NCI-H2196 treated with DMSO at 0.1 percent for 48 hours (cell line): ENCODE measurements around the gene CCDC201.

Experiments
- DNase-seq: peaks from one replicate; lab custom pipeline; 2025; ENCODE audit not compliant: unreplicated experiment; lab: John Stamatoyannopoulos, UW

CCDC201 gene

DNA sequence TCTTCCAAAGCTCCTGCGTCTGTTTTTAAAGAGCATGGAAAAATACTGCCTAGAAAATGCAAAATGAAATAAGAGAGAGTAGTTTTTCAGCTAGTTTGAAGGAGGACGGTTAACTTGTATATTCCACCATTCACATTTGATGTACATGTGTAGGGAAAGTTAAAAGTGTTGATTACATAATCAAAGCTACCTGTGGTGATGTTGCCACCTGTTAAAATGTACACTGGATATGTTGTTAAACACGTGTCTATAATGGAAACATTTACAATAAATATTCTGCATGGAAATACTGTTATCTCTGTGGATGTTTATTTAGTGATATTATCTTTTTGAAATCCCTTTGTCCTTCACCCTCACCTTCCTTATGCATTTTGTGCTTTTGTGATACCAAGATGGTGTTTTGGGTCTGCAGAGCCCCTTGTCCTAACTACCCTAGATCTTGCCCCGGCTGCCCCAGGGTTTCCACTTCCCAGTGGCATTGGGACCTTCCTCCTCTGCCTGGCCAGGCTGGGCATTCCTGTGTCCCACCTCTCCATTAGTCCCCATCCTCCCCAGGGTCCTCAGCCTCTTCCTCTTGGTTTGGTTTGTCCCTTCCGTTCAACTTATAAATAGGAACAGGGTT is 20.6 kb upstream of the CCDC201 start:
- DNase-seq: no peak

DNA sequence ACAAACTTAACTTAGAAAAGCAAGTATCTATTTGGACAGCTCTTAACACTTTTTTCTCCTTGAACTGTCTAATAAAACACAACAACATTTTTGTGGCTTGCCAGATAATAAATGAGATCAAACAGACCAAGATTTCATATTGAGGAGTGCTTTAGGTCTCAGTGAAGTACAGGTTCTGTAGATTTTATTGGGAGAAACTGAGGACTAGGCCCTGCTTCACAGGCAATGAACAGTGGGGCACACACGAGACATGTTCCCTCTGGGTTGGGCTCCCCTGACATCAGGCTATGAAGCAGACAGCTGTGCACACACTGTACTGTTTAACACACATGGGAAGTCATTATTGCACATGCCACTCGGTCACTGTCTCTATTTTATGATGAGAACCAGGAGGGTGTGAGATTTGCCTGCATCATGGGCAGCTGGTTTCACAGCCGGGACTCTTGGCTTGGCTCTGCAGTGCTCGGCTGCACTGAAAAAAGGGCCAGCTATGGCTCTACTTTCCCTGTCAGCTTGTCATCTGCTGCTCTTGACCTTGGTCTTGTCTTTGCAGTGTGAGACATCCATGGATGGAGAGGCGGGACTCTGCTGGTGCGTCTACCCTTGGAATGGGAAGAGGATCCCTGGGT is 19.6 kb upstream of the CCDC201 start:
- DNase-seq: no peak

- DNase-seq: no peak
Measured at GRCh38 chr7:45891462-45892402, 18.9 kb upstream of the CCDC201 start.

- DNase-seq: no peak
Measured at GRCh38 chr7:45890902-45891461, 18.1 kb upstream of the CCDC201 start.

- DNase-seq: no peak
Measured at GRCh38 chr7:45890125-45890901, 17.4 kb upstream of the CCDC201 start.

DNA sequence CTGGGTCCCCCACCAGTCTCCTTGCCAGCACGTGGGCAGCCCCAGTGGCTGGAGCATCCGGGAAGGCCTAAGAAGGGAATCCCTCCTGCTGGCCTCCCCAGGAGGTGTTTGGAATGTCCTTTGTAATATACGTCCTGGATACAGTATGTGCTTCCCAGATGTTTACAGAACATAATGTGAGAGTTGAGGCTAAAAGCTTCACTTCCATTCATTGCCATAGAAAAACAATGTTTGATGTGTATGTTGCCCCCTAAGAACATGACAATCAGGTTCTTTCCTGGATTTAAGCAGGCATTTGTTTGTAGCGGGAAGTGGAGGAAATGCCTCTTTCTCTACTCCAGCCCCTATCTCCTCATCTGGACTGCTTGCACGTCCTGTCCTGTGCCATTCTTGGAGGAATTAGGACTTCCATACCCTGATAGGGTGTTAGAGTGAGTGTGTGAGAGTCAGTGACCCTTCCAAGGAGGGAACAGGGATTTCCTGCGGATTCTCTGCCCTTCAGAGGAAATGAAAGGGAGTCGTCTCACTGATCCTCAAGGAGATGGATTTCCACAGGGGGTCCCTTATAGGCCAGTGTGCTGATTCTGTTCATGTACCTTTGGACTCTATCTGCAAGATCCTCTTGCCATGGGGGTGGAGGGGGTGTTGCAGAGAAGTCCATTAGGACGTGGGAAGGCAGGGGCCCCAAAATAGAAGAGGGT is 16.6 kb upstream of the CCDC201 start:
- no peak for DNase-seq

DNA sequence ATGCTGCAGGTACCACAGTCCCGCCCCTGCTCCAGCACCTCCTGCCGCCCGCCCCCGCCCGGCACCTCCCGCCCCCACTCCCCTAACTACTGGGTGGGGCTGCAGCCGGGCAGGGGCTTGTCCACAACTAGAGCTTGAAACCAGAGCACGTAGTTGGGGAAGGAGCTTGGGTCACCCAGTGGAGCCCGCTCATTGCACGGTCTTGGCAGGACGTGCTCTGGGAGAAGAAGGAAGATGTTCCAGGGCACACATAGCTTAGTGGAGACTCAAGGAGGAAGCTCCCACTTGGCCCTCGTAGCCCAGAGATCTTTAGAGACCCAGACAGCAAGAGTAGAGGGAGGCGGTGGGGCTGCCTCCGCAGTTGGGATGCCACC is 16.1 kb upstream of the CCDC201 start:
- DNase-seq: no peak

DNA sequence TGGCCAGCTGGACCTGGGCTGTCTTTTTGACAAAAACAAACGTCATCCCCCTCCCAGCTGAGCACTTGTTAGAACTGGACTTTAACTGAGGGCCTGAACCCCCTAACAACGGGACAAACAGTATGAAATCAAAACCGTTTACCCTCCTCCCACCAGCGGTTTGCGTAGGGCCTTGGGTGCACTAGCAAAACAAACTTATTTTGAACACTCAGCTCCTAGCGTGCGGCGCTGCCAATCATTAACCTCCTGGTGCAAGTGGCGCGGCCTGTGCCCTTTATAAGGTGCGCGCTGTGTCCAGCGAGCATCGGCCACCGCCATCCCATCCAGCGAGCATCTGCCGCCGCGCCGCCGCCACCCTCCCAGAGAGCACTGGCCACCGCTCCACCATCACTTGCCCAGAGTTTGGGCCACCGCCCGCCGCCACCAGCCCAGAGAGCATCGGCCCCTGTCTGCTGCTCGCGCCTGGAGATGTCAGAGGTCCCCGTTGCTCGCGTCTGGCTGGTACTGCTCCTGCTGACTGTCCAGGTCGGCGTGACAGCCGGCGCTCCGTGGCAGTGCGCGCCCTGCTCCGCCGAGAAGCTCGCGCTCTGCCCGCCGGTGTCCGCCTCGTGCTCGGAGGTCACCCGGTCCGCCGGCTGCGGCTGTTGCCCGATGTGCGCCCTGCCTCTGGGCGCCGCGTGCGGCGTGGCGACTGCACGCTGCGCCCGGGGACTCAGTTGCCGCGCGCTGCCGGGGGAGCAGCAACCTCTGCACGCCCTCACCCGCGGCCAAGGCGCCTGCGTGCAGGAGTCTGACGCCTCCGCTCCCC is 15.5 kb upstream of the CCDC201 start, which contains the start of gene IGFBP1:
TSS of gene IGFBP1 (plus strand) at position 304 of the 808 bp plus-strand sequence. CDS start at position 469, 165 bp downstream.
- no peak for DNase-seq

DNA sequence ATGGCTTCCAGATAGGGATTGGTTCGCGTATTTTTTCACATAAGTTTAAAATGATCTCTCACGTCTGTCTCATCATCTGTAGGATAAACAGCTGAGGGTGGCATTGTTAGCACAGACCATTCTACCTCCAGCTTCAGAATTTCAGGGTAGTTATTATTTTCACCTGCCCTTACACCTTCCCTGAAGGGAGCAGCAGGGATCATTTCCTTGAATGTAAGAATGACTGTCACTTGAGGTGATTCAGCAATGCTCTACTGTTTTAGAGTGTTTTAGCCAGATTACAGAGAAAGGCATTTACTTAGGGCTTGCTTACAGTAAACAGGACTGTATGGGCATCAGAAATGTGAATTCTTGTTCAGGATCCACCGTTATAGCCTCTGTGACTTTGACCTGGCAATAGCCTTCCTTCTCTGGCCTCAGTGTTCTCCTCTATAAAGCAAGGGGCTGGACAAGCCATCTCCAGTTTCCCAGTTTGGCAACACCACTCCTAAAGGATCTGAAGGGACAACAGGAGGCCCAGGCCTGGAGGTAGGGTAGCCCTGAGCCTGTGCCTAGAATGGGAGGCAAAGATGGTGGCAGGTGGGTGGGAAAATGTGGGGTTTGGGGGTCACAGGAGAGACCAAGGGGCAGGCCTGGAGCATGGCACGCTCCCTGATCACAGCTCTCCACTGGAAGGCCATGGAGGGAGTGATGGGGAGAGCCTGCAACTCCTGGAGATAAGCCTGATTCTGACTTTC is 14.2 kb upstream of the CCDC201 start:
- no peak for DNase-seq

DNA sequence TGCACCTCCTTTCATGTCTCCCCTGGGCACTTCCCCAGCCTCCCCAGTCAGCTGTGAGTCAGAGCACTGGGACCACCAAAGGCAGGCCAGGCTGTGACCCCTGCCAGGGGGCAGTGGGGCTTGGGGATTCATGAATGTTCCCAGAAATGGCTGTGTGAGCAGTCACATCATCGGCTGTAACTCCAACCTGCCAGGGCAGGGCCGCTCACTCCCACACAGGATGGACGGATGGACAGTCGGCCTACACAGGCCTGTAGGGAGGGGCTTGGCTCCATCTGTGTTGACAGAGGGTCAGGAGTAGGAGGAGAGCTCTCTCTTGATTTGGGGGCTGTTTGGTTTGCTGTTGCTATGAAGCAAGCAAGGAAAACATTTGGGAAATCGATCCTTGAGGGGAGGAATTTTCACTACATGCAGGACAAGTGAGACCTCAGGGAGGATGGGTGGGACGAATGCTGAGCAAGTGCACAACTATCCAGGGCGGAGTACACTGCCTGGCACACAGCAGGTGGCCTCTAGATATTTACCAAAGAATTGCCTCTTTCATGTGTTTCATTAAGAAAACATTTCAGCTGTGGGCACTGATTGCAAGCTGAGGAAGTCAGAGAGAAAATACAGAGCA is 12.5 kb upstream of the CCDC201 start:
- no peak for DNase-seq

GRCh38 chr7:45884136-45884535 is 11.3 kb upstream of the CCDC201 start:
- no peak for DNase-seq

DNA sequence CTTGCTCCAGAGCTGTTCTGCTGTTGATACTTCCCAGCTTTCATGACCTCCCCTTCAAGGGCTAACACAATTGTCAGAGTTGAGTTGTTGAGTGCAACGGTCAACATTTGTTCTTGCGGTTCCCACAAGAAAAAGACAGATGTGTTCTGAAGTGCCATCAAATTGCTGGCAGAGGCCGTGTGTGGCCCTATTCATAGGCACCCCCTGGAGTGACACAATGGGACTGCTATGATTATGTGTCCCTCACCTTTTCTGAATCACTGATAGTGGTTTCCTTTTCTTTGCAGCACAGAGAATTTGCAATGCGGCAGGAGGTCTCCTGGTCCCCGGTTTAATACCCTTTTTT is 9.6 kb upstream of the CCDC201 start:
- DNase-seq: no peak

DNA sequence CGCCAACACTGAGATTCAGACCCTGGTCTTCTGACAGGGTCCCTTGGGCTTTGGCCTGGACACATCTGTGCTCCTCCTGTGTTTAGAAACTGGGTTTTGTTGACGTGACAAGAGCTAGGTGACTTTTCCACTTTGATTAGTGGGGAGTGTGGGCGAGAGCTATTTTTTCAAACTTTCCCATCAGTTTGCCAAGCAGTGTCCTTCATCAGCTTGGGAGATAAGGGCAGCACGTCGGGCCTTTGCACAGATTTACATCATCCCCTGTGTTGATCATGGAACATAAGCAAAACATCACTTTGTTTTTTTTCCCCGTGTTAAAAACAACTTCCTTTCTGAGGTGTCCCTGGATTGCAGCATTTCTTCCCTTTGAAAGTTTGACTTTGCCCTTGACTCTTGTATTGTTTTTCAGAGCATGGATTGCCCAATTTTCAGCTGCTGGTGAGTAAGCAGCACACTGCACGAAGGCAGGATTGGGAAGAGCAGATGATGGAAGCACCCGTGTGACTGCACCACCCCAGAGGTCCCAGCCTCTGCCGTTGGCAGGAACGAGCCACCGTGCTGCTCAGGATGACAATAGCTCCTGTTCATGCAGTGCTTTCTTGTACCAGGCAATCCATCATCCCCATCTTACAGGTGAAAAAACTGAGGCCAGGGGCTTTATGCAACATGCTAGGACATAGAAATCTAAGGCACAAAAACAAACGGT is 9.0 kb upstream of the CCDC201 start:
- no peak for DNase-seq

DNA sequence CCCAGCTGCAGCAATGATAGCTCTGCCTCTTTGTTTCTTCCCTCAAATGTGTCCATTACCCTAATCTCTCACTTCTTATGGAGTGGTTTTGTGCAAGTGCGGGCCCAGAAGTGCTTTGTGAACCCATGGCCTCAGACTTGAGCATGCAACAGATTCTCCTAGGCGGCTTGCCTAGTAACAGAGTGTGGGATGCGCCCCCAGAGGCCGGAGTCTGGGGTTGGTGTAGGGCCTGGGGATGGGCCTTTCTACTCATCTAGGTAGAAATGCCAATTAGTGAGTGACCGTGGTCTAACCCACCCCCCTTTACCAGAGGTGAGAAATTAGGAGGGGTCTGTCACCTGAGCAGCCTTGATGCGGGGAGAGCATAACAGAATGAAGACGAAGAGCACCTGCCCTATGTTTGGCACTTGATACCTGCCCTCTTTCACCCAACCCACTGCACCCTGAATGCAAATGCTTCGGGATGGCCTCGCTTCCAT is 8.4 kb upstream of the CCDC201 start:
- DNase-seq: no peak

GRCh38 chr7:45880433-45880860 is 7.6 kb upstream of the CCDC201 start:
- DNase-seq: no peak

DNA sequence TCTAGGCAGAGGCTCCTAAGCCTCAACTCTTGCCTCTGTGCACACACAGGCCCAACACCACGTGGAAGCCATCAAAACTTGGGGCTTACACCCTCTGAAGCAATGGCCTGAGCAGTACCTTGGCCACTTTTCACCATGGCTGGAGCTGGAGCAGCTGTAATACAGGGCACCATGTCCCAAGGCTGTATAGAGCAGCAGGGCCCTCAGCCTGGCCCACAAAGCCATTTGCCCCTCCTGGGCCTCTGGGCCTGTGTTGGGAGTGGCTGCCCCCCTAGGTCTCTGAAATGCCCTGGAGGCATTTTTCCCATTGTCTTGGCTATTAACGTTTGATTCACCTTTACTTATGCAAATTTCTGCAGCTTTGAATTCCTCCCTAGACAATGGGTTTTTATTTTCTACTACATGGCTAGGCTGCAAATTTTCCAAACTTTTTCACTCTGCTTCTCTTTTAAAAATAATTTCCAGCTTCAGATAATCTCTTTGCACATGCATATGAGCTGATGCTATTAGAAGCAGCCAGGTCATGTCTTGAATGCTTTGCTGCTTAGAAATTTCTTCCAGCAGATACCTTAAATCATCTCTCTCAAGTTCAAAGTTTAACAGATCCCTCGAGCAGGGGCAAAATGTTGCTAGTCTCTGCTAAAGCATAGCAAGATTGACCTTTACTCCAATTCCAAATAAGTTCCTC is 5.7 kb upstream of the CCDC201 start:
- no peak for DNase-seq

DNA sequence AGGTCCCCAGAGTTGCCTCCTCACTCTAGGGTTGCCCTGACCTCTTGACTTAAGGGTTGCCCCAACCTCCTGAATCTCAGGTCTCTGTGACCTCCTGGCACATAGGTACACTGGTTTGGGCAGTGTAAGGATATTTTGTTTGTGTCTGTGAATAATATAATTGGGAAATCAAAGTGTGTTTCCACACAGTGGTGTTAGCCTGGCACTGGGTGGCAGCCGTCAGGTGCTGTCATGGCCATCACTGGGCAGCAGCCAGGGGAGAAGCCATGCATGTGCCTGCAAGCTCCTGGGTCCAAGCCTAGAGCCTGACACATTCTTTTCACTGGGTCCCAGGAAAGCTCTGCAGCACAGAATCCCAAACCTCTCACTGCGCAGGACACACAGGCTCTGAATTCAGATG is 3.6 kb upstream of the CCDC201 start:
- DNase-seq: no peak
